ENCODE measurements around the gene NRM.

NRM gene

GRCh38 chr6:30688569-30688968 lies 2.2 kb downstream of the NRM start:
- DNase-seq (ENCODE audit: low read depth): no peak

GRCh38 chr6:30687659-30688431 lies 2.9 kb downstream of the NRM start:
- DNase-seq (ENCODE audit: low read depth): peak; percentile 55

- peak; percentile 97 for DNase-seq (ENCODE audit: low read depth)
These were observed 3.7 kb downstream of the NRM start for GRCh38 chr6:30686908-30687658.

- peak; percentile 79 for DNase-seq (ENCODE audit: low read depth)
These were observed 4.5 kb downstream of the NRM start, which contains the start of gene PPP1R18 for GRCh38 chr6:30686009-30686907. Gene PPP1R18, minus strand, starts transcription at chr6:30686645. Its CDS starts 627 bp downstream, at chr6:30686018.

GRCh38 chr6:30685157-30686008 lies 5.4 kb downstream of the NRM start:
- peak; percentile 49 for DNase-seq (ENCODE audit: low read depth)

GRCh38 chr6:30684386-30685156 lies 6.2 kb downstream of the NRM start:
- peak; percentile 68 for DNase-seq (ENCODE audit: low read depth)

GRCh38 chr6:30683980-30684338 lies 6.8 kb downstream of the NRM start:
- DNase-seq (ENCODE audit: low read depth): no peak

- DNase-seq (ENCODE audit: low read depth): no peak
These were observed 7.4 kb downstream of the NRM start for GRCh38 chr6:30683183-30683979.

- DNase-seq (ENCODE audit: low read depth): peak; percentile 95
These were observed 8.4 kb downstream of the NRM start for GRCh38 chr6:30682143-30683117.

- no peak for DNase-seq (ENCODE audit: low read depth)
These were observed 9.0 kb downstream of the NRM start for GRCh38 chr6:30681766-30682142.

GRCh38 chr6:30679765-30680535 lies 10.8 kb downstream of the NRM start:
- no peak for DNase-seq (ENCODE audit: low read depth)

- DNase-seq (ENCODE audit: low read depth): peak; percentile 78
These were observed 11.6 kb downstream of the NRM start for GRCh38 chr6:30678964-30679726.

- DNase-seq (ENCODE audit: low read depth): no peak
These were observed 14.0 kb downstream of the NRM start for GRCh38 chr6:30676660-30677285.

GRCh38 chr6:30672445-30673253 lies 18.1 kb downstream of the NRM start, which contains the start of gene DHX16:
Gene DHX16, minus strand, starts transcription at chr6:30673006. Its CDS starts 165 bp downstream, at chr6:30672841.
- DNase-seq (ENCODE audit: low read depth): peak; percentile 97

GRCh38 chr6:30670760-30671527 lies 19.8 kb downstream of the NRM start:
- no peak for DNase-seq (ENCODE audit: low read depth)
